Spleen (tissue), 7 donors: ENCODE measurements around the gene SUPV3L1.

Experiments
- CTCF ChIP-seq, 11 experiments: fragments of 200-600 bp in 7 of 11; fragments of 450-650 bp in 4 of 11; sonication (generic) in 4 of 11; IDR thresholded peaks in 8 of 11; conservative IDR thresholded peaks in 3 of 11; 1 replicate in 7 of 11; 2 replicates in 4 of 11; pipeline versions ENCODE4 v1.4.0 to v1.8.0; 2016 to 2021; ENCODE audit warnings: antibody characterized with exemption in 11 of 11, inconsistent platforms in 4 of 11, mild to moderate bottlenecking in 1 of 11
- POLR2AphosphoS5 ChIP-seq, 3 donors: sonication (generic); formaldehyde crosslinking; IDR thresholded peaks; one replicate each; pipeline ENCODE4 v1.5.1; 2017; ENCODE audit warnings: antibody characterized with exemption in 3 of 3
- donor health status: DM: no; HTN: no; CAD: no; lungs with moderate emphysema.
- donor health status: DM: no; HTN: no; CAD: no.
- donor health status: DM: no; HTN: no; CAD: no.

GRCh38 chr10:69230128-69230527 lies 50.1 kb downstream of the SUPV3L1 start:
- no peak for TF ChIP-seq POLR2AphosphoS5 (IDR thresholded peaks at IDR 0.05)
- no peak for TF ChIP-seq CTCF (IDR thresholded peaks at IDR 0.05 in 8 of 11, conservative IDR thresholded peaks at IDR 0.05 in 3 of 11)
